ENCODE data around the gene CTH.
"Not testable (repeated sequence)": the region's sequence is repeated elsewhere in the genome, so short reads cannot be mapped to it uniquely, and the experiment has no call there.

CTH gene

GRCh38 chr1:70459496-70460225, 48.6 kb downstream of the CTH start:
- no peak for DNase-seq

DNA sequence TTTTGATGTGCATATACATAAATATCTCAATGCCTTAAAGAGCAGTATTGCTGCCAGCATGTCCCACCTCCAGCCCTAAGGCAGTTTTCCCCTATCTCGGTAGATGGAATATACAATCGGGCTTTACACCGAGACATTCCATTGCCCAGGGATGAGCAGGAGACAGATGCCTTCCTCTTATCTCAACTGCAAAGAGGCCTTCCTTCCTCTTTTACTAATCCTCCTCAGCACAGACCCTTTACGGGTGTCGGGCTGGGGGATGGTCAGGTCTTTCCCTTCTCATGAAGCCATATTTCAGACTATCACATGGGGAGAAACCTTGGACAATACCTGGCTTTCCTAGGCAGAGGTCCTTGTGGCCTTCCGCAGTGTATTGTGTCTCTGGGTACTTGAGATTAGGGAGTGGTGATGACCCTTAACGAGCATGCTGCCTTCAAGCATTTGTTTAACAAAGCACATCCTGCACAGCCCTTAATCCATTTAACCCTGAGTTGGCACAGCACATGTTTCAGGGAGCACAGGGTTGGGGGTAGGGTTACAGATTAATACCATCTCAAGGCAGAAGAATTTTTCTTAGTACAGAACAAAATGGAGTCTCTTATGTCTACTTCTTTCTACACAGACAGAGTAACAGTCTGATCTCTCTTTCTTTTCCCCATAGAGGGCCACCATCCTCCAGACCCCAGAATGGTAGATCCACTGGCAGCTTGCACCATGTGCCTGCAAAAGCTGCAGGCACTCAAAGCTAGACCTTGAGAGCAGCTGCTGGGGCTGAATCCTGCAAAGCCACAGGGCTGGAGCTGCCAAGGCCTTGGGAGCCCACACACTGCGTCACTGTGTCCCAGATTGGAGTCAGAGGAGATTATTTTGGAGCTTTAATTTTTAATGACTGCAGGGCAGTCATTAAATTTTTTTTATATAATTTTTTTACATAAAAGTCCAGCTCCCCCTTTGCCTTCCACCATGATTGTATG, 50.0 kb downstream of the CTH start:
- not testable (repeated sequence) for DNase-seq

GRCh38 chr1:70462611-70463010, 51.5 kb downstream of the CTH start:
- no peak for DNase-seq

- no peak for DNase-seq
Observed at GRCh38 chr1:70465911-70466310, 54.8 kb downstream of the CTH start.

- no peak for DNase-seq
Observed at GRCh38 chr1:70467531-70467930, 56.5 kb downstream of the CTH start.

GRCh38 chr1:70468180-70468579, 57.1 kb downstream of the CTH start:
- DNase-seq = no peak

DNA sequence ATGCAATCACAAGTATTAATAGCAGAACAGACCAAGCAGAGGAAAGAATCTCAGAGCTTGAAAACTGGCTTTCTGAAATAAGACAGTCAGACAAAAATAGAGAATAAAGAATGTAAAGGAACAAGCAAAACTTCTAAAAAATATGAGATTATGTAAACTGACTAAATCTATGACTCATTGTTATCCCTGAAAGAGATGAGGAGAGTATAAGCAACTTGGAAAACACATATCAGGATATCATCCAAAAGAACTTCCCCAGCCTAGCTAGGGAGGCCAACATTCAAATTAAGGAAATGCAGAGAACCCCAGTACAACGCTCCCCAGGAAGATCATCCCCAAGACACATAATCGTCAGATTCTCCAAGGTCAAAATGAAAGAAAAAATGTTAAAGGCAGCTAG, 58.1 kb downstream of the CTH start:
- not testable (repeated sequence) for DNase-seq

DNA sequence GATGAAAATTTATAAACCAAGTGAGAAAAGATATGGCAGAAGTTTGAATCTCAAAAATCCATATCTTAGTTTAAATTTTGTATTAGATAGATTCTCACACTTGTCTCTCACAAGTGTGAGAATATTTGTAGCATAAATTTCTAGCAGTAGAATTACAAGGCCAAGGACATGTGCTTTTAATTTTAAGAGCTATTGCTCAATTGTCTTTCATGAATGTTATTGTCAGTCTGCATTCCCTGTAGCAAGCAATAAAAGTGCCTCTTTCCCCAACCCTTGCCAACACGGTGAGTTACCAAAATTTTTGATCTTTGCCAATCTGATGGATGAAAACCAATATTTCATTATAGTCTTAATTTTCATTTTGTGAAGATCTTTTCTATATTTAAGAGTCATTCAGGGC, 64.0 kb downstream of the CTH start:
- DNase-seq = no peak

DNA sequence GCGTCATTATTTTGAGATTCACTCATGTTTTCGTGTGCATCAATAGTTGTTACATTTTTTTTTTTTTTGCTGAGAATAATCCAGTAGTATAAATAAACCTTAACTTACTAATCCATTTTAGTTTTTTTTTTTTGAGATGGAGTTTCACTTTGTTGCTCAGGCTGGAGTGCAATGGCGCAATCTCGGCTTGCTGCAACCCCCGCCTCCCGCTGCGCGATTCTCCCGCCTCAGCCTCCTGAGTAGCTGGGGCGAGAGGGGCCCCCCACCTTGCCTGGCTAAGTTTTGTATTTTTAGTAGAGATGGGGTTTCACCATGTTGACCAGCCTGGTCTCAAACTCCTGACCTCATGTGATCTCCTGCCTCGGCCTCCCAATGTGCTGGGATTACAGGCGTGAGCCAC, 66.0 kb downstream of the CTH start:
- DNase-seq = no peak

DNA sequence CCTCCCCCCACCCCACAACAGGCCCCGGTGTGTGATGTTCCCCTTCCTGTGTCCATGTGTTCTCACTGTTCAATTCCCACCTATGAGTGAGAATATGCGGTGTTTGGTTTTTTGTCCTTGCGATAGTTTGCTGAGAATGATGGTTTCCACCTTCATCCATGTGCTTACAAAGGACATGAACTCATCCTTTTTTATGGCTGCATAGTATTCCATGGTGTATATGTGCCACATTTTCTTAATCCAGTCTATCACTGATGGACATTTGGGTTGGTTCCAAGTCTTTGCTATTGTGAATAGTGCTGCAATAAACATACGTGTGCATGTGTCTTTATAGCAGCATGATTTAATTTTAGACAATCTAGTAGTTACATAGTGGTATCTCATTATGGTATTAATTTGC, 66.8 kb downstream of the CTH start:
- DNase-seq = not testable (repeated sequence)

DNA sequence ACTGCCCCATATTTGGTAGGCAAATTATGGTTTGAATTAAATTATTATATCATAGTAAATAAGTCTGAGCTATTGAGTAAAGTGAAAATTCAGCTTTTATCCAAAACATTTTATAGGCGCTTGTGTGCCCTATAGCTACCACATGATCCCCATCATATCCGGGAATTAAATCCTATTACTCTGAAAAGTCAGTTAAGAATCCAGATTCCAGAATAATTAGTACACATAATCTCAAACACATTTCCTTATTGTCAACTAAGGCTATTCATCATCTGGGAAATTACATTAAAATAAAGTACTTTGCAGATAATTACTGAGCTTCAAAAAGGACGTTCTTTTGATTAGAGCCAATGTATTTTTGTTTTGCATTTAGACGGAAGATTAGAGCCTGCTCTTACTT, 72.3 kb downstream of the CTH start:
- DNase-seq = no peak

DNA sequence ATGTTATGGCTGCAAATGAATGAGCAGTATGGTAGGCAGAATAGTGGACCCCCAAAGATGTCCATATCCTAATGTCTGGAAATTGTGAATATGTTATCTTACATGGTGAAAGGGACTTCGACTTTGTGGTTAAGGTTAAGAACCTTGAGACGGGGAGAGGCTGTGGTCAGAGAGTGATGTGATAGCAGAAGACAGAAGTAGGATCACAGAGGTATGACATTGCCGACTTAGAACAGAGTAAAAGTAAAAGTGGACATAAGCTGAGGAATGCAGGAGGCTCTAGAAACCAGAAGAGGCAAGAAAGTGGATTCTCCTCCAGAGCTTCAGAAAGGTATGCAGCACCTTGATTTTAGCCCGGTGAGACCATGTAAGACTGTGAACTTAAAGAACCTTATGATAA, 74.6 kb downstream of the CTH start:
- no peak for DNase-seq

GRCh38 chr1:70486676-70487458, 75.8 kb downstream of the CTH start:
- no peak for DNase-seq

DNA sequence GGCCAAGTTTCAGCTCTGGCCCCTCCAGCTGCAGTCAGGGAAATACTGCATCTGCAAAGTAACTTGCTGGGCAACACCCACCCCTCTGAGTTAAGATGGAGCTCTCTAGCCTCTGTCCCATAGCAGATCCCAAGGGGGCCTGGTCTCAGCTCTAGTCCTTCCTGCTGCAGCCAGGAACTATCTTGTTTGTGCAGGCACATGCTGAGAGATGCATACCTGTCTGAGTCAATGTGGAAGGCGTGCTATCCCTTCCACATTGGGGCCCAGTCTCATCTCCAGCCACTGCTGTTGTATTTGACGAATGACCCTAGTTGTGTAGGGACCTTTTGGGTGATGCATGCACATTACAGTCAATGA, 76.4 kb downstream of the CTH start:
- DNase-seq = no peak

DNA sequence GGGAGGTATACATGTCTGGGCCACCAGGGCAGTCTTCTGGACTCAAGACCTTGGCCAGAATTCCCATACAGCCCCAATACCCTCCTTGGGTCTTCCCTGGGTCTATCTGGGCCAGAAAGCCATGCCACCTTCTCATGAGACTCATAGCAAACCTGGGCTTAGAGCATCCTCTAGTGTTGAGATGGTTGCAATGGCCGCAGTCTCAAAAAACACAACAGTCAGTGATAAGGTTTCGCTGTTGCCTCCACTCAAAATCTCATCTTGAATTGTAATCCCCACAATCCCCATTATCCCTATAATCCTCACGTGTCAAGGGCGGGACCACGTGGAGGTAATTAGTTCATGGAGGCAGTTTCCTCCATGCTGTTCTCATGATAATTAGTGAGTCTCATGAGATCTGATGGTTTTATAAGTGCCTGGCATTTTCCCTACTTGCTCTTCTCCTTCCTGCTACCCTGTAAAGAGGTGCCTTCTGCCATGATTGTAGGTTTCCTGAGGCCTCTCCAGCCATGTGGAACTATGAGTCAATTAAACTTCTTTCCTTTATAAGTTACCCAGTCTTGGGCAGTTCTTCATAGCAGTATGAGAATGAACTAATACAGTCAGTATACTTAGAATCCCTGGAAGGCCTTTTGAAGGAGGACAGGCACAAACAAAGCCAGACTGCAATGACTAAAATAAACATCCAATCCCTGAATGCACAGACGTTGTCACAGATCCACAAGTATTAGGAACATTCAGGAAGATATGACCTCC, 77.0 kb downstream of the CTH start:
- peak; percentile 1 for DNase-seq

All from NCI-H774 (cell line).